GM12801 (cell line): ENCODE measurements around the gene PPFIBP2.

ENCODE experiments used
- CTCF ChIP-seq: IDR thresholded peaks from one replicate; pipeline ENCODE4 v1.5.1; 2011; ENCODE audit warnings: control low read depth; ENCODE audit not compliant: insufficient read length; ENCODE audit errors: extremely low read depth

PPFIBP2 gene

GRCh38 chr11:7490054-7490453, 23.7 kb upstream of the PPFIBP2 start:
- TF ChIP-seq CTCF, result no peak

- no peak for TF ChIP-seq CTCF
These were observed 23.3 kb upstream of the PPFIBP2 start for GRCh38 chr11:7490535-7490934.

- no peak for TF ChIP-seq CTCF
These were observed 21.5 kb upstream of the PPFIBP2 start for GRCh38 chr11:7492253-7492652.

GRCh38 chr11:7493670-7494069, 20.1 kb upstream of the PPFIBP2 start:
- no peak for TF ChIP-seq CTCF

- no peak for TF ChIP-seq CTCF
These were observed 19.6 kb upstream of the PPFIBP2 start for GRCh38 chr11:7494086-7494745.

- no peak for TF ChIP-seq CTCF
These were observed 17.8 kb upstream of the PPFIBP2 start for GRCh38 chr11:7495882-7496551.

- TF ChIP-seq CTCF, result no peak
These were observed 15.6 kb upstream of the PPFIBP2 start for GRCh38 chr11:7498193-7498592.
